BJ (cell line): Measurements from ENCODE around the gene RAB10. TPM values are rescaled to one million over a fixed set of nuclear protein-coding genes. Genes with fewer than 3 reads are reported as not detected.

Experiments
- CTCF ChIA-PET: fragments of 350-600 bp; formaldehyde crosslinking; extraction: SDS; loops from one replicate; lab custom pipeline; 2021; ENCODE audit warnings: antibody characterized with exemption, inconsistent platforms; lab: Yijun Ruan, JAX
- POLR2A ChIA-PET: fragments of 300-600 bp; sonication (Branson Sonifier 250); formaldehyde crosslinking; extraction: SDS; loops from one replicate; lab custom pipeline; 2021; ENCODE audit warnings: antibody characterized with exemption; lab: Charles Lee
- DNase-seq: peaks from one replicate; pipeline ENCODE4 v3.0.0-alpha.2; 2011; ENCODE audit warnings: low read depth
- H3K27me3 ChIP-seq: 2 replicates; pipeline ENCODE4 v1.6.0; 2011; ENCODE audit warnings: low read length; ENCODE audit not compliant: control insufficient read depth, insufficient read depth
- H3K36me3 ChIP-seq: 2 replicates; pipeline ENCODE4 v1.5.1; 2011; ENCODE audit warnings: low read length; ENCODE audit not compliant: control insufficient read depth, insufficient read depth
- H3K4me3 ChIP-seq: 2 replicates; pipeline ENCODE4 v1.5.1; 2011; ENCODE audit warnings: low read depth, mild to moderate bottlenecking, control low read depth, low read length
- polyA plus RNA-seq: library from polyadenylated mRNA; depleted of rRNA; stranded (reverse); fragments of >200 nt; gene quantifications from 2 replicates; pipeline ENCODE4 v1.2.3, GENCODE V29; 2011
- TF ChIP-seq, protein P1 (sequence below): IDR thresholded peaks from 2 replicates; pipeline ENCODE4 v1.5.1; 2011; ENCODE audit warnings: low read depth, mild to moderate bottlenecking, control low read depth, inconsistent platforms, low read length, moderate library complexity; ENCODE audit not compliant: insufficient read depth

Gene RAB10
- polyA plus RNA-seq, 1 experiment, result 50.5 TPM

DNA sequence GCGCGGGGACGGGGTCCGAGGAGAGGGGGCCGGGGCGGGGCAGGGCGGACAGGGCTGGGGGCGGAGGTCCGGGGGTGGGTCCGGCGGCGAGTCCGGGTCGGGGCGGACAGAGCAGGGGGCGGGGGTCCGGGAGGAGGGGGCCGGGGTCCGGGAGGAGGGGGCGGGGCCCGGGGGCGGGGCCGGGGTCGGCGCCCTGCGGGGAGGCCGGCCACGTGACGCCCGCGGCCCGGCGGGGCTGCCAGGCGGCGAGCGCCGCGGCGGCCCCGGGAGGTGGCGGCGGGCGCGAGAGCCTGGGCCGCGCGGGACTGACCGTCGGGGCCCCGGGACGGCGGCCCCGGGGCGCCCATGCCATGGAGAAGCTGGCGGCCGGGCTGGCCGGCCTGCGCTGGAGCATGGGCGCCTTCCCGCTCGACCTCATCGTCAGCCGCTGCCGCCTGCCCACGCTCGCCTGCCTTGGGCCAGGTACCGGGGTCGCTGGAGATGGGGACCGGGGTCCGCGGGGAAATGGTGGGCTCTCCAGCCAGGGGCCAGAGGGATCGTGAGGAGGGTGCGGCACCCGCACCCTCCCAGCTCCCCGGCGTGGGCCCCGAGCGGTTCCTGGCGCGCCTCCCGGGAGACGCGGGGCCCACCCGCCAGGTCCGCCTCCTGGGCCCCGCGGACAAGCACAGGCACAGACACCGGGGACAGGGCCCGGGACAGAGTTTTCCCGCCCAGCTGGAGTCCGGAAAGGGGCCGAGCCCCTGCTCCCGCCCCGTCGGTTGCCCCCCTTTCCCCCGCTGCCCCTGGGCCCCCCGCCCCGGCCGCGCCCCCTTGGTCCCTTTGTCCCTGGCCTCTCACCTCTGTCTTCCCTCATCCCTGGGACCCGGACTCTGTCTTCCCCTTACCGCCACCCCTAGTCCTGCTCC, 139.2 kb downstream of the RAB10 start, which contains the start of gene GAREM2:
GAREM2 (plus strand) TSS at position 218 of the 905 bp plus-strand sequence; CDS start at position 351, 133 bp downstream.
- CTCF ChIA-PET, result interaction anchor here (2.0 kb wide), 1 partner anchor 12 kb away, joined by 4 read pairs; no protein-coding TSS in a partner anchor
- POLR2A ChIA-PET, result no interaction called here
- TF ChIP-seq, protein P1, sequence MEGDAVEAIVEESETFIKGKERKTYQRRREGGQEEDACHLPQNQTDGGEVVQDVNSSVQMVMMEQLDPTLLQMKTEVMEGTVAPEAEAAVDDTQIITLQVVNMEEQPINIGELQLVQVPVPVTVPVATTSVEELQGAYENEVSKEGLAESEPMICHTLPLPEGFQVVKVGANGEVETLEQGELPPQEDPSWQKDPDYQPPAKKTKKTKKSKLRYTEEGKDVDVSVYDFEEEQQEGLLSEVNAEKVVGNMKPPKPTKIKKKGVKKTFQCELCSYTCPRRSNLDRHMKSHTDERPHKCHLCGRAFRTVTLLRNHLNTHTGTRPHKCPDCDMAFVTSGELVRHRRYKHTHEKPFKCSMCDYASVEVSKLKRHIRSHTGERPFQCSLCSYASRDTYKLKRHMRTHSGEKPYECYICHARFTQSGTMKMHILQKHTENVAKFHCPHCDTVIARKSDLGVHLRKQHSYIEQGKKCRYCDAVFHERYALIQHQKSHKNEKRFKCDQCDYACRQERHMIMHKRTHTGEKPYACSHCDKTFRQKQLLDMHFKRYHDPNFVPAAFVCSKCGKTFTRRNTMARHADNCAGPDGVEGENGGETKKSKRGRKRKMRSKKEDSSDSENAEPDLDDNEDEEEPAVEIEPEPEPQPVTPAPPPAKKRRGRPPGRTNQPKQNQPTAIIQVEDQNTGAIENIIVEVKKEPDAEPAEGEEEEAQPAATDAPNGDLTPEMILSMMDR, result no peak
- H3K27me3 ChIP-seq, result peaks cover 19% of the 10 kb centered on the region
- H3K36me3 ChIP-seq, result no peaks in the 10 kb centered on the region
- DNase-seq, result no peak
- H3K4me3 ChIP-seq, result peak within 1 kb of the TSS; percentile 29

DNA sequence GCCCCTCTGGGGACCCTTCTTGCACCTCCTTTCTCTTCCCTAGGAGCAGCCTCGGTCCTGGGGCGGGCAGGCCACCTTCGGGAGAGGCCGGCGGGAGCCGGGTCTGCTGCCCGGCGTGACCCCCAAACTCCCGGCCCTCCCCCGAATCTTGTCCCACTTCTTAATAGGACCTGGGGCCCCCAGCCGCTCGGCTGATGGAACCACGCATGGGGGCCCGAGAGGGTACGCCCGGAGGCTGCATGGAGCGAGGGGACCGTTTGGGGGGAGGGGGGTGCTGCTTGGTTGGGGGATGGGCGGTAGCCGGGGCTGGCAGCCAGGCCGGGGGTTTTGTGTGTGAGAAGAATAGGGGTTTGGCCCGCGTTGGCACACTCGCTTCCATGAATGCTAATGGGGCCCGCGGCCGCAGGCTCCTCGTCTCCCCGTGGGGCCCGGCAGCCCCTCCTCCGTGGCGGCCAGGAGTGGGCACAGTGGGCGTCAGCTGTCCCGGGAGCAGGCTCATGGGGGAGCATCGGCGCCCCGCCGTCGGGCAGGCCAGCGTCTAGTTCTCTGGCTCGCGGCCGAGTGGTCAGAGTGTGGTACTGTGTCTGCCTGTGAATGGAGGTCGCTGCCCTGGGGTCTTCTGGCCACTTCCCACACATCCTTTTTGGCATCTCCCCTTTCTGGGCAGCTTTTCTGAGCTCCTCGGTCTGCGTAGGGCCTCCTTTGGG, 140.0 kb downstream of the RAB10 start:
- POLR2A ChIA-PET, result no interaction called here
- no peak for DNase-seq
- peaks cover 19% of the 10 kb centered on the region for H3K27me3 ChIP-seq
- no peak overlapping the region for H3K4me3 ChIP-seq
- H3K36me3 ChIP-seq, result no peaks in the 10 kb centered on the region
- TF ChIP-seq, protein P1, result no peak
- CTCF ChIA-PET, result interaction anchor here (2.0 kb wide), 1 partner anchor 11 kb away, joined by 4 read pairs; no protein-coding TSS in a partner anchor

DNA sequence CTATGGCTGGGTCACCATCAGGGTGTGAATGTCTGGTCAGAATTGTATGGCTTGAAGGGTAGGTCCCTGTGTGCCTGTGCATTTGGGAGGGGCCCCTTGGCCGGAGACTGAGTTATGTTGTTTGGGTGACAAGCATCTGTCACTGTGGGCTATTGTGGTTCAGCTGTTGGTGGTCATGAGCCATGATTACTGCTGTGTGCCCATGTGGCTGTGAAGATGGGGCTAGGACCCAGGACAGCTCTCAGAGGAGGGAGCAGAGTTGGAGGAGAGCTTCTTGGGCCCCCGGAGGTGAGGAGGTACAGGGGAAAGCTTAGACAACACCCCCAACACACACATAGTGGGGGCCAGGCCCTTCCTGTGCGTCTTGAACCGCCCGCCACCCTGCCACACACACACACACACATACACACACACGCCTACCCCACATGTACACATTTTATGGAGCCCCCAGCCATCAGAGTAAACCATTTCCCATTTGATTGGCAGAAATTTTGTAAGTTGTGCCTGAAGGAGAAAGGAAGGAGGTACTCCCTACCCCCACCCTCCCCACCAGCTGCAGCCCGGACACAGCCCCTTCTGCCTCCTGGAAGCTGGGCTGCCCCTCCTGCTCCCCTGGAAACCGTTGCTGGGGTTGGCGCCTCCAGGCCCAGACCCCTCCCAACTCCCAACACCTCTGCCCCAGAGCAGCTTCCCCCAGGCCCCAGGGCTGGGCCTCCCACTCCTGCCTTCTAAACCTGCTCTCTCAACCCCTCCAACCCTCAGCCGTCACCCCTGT, 141.0 kb downstream of the RAB10 start:
- Histone ChIP-seq H3K27me3 (peaks cover 19% of the 10 kb centered on the region), H3K36me3 (no peaks in the 10 kb centered on the region), H3K4me3 (no peak overlapping the region)
- no peak for DNase-seq
- TF ChIP-seq, protein P1, result no peak
- CTCF ChIA-PET, result interaction anchor here (0.6 to 2.0 kb wide), 4 partner anchors 10 to 234 kb away, joined by 3 to 7 read pairs (median 4); no protein-coding TSS in a partner anchor
- POLR2A ChIA-PET, result no interaction called here

DNA sequence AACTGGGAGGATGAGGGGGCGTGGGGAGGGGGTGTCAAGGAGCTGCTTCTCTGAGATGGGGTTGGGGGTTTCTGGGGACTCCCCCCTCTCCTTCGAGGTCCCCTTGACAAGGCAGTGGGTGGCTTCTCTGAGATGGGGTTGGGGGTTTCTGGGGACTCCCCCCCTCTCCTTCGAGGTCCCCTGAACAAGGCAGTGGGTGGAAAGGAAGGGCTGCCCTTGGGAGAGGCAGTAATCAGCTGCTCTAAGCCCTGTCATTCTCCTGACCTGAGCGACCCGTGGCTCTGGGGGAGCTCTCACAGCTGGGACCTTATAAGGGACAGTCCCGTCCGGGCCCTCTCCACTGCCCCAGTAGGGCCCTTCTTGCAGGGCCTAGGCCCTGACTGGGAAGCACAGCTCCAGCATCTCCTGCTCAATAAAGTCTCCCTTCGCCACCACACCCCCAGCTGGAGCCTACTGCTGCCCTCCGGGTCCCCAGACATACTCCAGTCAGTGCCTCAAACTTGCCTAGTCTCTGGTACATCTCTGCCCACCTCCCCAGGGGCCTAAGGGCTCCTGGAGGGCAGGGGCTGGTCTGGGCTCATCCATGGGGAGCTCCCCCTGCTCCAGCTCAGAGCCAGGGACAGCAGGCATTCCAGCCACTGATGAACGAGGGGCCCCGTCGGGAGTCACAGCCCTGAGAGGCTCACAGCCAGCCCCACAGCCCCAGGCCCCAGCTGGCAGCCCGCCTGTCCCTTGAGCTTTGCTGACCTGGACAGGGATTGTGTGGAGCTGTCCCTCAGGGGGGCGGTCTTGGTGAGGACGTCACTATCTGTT, 141.8 kb downstream of the RAB10 start:
- no peaks in the 10 kb centered on the region for H3K36me3 ChIP-seq
- TF ChIP-seq, protein P1, result no peak
- CTCF ChIA-PET, result interaction anchor here (0.6 to 1.5 kb wide), 6 partner anchors 9 to 233 kb away, joined by 3 to 7 read pairs (median 3); no protein-coding TSS in a partner anchor
- no peak overlapping the region for H3K4me3 ChIP-seq
- POLR2A ChIA-PET, result no interaction called here
- H3K27me3 ChIP-seq, result peaks cover 19% of the 10 kb centered on the region
- DNase-seq, result no peak
